Left lung (tissue), 10 donors: Measurements from ENCODE around the gene OLIG2. TPM values are rescaled to one million over a fixed set of nuclear protein-coding genes. Genes with fewer than 3 reads are reported as not detected.

Source experiments
- ATAC-seq: fragments of 200-7000 bp; cut with Tn5 transposase; one replicate; pipeline ENCODE4 v1.9.1; 2020; ENCODE audit warnings: moderate library complexity
- DNase-seq, 4 donors: peaks; one replicate each; pipeline ENCODE4 v3.0.0-alpha.2; 2013 to 2020
- H3K27ac ChIP-seq, 2 donors: fragments of 200-600 bp; sonication (generic) in 1 of 2; one replicate each; pipeline versions ENCODE4 v1.5.0 to v1.8.0; 2020 to 2021
- H3K27me3 ChIP-seq, 2 donors: fragments of 200-600 bp; sonication (generic) in 1 of 2; one replicate each; pipeline versions ENCODE4 v1.5.0 to v1.8.0; 2020 to 2021
- H3K36me3 ChIP-seq, 2 donors: fragments of 200-600 bp; sonication (generic) in 1 of 2; one replicate each; pipeline versions ENCODE4 v1.5.0 to v1.8.0; 2020 to 2021
- H3K4me1 ChIP-seq, 2 donors: fragments of 200-600 bp; one replicate each; pipeline ENCODE4 v1.8.0; 2021
- H3K4me3 ChIP-seq, 2 donors: fragments of 200-600 bp; sonication (generic) in 1 of 2; one replicate each; pipeline versions ENCODE4 v1.5.0 to v1.8.0; 2020 to 2021; ENCODE audit warnings: mild to moderate bottlenecking in 1 of 2
- H3K9me3 ChIP-seq, 2 donors: fragments of 200-600 bp; sonication (generic) in 1 of 2; one replicate each; pipeline versions ENCODE4 v1.5.0 to v1.8.0; 2020 to 2021
- intact Hi-C, 2 donors: fragments of 100-400 bp; cut with DNase I; formaldehyde crosslinking; loops; one replicate each; pipeline versions ENCODE4 v1.11.2 to v1.14.2; 2022
- polyA plus RNA-seq, 6 donors: library from polyadenylated mRNA; unstranded; fragments of 120-200 nt; gene quantifications; one replicate each; pipeline ENCODE4 v1.2.1, GENCODE V29; 2013; ENCODE audit not compliant: insufficient read length in 6 of 6
- total RNA-seq, 2 donors: library from RNA; stranded (reverse); fragmentation: NEBNext Ultra II Directional; extraction: Animal tissue kit (Norgen Biotek cat#: 25700); gene quantifications; one replicate each; pipeline ENCODE4 v1.2.1, GENCODE V29; 2021
- TF ChIP-seq, protein P1 (sequence below), 2 donors: fragments of 200-600 bp; sonication (generic) in 1 of 2; IDR thresholded peaks; one replicate each; pipeline versions ENCODE4 v1.5.0 to v1.8.0; 2021; ENCODE audit warnings: antibody characterized with exemption in 2 of 2
- donor health status: DM: no; HTN: yes; CAD: no.
- donor health status: DM: no; HTN: no; CAD: no.

Gene OLIG2
- total and polyA plus RNA-seq, 8 donors: 0.23 to 0.47 TPM; not detected in 6

DNA sequence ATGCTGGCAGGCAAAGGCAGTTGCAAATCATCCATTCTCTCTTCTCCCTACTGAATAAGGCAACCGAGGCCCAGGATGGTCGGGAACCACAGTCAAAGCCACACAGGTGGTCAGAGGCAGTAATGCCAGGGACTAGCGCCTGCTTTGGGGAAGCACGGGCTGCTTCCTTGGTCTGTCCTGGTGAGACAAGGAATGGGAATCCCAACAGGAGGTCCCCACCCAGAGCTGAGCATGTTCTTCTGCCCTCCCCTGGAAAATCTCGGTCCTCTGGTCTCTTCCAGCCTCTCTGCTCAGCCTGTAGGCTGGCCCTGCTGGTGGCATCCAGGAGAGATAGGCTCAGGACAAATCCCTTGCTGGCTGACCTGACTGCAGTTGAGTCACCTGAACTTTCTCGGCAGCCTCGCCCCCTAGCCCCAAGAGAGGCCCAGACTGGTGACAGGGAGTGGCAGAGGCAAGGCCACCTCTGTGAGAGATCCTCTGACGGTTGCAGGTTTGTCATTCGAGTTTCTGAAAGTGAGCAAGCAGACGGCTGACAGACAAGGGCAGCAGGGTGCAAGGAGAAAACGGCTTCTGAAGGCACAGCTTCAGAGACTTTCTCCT is 50.0 kb downstream of the OLIG2 start:
- TF ChIP-seq, protein P1, sequence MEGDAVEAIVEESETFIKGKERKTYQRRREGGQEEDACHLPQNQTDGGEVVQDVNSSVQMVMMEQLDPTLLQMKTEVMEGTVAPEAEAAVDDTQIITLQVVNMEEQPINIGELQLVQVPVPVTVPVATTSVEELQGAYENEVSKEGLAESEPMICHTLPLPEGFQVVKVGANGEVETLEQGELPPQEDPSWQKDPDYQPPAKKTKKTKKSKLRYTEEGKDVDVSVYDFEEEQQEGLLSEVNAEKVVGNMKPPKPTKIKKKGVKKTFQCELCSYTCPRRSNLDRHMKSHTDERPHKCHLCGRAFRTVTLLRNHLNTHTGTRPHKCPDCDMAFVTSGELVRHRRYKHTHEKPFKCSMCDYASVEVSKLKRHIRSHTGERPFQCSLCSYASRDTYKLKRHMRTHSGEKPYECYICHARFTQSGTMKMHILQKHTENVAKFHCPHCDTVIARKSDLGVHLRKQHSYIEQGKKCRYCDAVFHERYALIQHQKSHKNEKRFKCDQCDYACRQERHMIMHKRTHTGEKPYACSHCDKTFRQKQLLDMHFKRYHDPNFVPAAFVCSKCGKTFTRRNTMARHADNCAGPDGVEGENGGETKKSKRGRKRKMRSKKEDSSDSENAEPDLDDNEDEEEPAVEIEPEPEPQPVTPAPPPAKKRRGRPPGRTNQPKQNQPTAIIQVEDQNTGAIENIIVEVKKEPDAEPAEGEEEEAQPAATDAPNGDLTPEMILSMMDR (IDR thresholded peaks at IDR 0.05): no peak
- Histone ChIP-seq H3K36me3 (no peaks in the 10 kb centered on the region), H3K27me3 (peaks cover 40 to 76% of the 10 kb centered on the region in 2 donors), H3K27ac (no peak overlapping the region), H3K9me3 (no peaks in the 10 kb centered on the region), H3K4me1 (peaks cover 7 to 17% of the 10 kb centered on the region in 2 donors), H3K4me3 (no peak overlapping the region)
- intact Hi-C loops: no loop called here
- DNase-seq (no peak), ATAC-seq (no peak)

DNA sequence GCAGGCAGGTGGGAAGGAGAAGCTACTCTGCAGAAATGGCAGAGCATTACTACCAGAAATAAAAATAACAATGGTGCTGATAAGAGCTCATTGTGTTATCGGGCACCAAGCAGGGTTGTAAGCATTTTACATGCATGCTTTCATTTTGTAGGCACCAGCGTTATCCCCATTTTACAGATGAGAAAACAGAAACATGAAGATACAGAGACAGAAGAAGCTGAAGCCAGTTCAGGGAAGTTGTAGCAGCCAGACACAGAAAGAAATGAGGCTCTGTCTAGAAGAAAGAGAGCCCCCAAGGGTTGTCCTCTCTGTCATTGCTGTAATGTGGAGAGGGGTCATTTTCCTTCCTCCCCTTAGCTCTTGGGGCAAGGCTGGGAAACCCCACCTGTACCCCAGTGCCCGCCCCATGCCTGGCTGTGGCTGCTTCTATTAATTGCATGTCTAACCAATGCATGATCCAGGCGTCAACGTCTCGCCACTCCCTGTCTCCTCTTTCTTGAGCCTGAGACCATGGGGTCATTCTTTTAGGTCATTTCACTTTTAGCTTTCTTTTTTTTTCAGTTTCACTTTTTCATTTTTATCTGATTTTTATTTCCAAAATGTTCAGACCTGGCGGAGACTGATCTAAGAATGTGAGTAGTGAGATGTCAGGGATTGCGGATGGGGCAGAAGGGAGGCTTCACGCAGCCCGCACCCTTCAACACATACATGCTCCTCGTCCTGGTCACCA is 51.0 kb downstream of the OLIG2 start:
- Histone ChIP-seq H3K4me3 (no peak overlapping the region), H3K27ac (no peak overlapping the region), H3K27me3 (peaks cover 29 to 66% of the 10 kb centered on the region in 2 donors), H3K36me3 (no peaks in the 10 kb centered on the region), H3K9me3 (no peaks in the 10 kb centered on the region), H3K4me1 (peaks cover 6 to 7% of the 10 kb centered on the region in 2 donors)
- no peak for ATAC-seq
- TF ChIP-seq, protein P1 (IDR thresholded peaks at IDR 0.05): no peak
- DNase-seq: no peak
- intact Hi-C loops: no loop called here

Other genes starting within 250 kb of the OLIG2 start
- gene OLIG1, start 44.2 kb downstream of the OLIG2 start, total RNA-seq: 1 to 10 TPM; 1.6 to 4.2 TPM
- gene OLIG1, start 44.2 kb downstream of the OLIG2 start, polyA plus RNA-seq: under 1 TPM in 5 of 6 donors, not detected in 1; 0.06 to 0.20 (median 0.13) TPM
- 10 to 100 TPM; 46.3 to 50.1 TPM for gene IFNAR2, start 204.0 kb downstream of the OLIG2 start, total RNA-seq
- gene IFNAR2, start 204.0 kb downstream of the OLIG2 start, polyA plus RNA-seq: 10 to 100 TPM; 16.4 to 24.9 (median 20.3) TPM
- 10 to 100 TPM; 42.3 to 48.2 TPM for gene IL10RB, start 240.4 kb downstream of the OLIG2 start, total RNA-seq
- 10 to 100 TPM; 24.0 to 32.5 (median 27.9) TPM for gene IL10RB, start 240.4 kb downstream of the OLIG2 start, polyA plus RNA-seq